ENCODE data around the gene REL. TPM values are rescaled to one million over a fixed set of nuclear protein-coding genes. Genes with fewer than 3 reads are reported as not detected.
"Not testable (repeated sequence)": the region's sequence is repeated elsewhere in the genome, so short reads cannot be mapped to it uniquely, and the experiment has no call there.

The REL gene
- polyA plus RNA-seq, 3 donors = 1.8 to 8.5 (median 6.3) TPM

GRCh38 chr2:60899230-60899891 lies 18.0 kb downstream of the REL start:
- H3K27ac ChIP-seq (ENCODE audit: low read depth, low read length) = no peak overlapping the region
- WGBS, 3 donors = 77 to 85% (median 80%) methylated on average over 6 of the region's 6 CpGs

- 71 to 92% (median 86%) methylated on average over 1 of the region's 1 CpG for WGBS, 3 donors
- H3K27ac ChIP-seq (ENCODE audit: low read depth, low read length) = no peak overlapping the region
Measured at GRCh38 chr2:60899892-60900249, 18.5 kb downstream of the REL start.

- WGBS, 3 donors = 73 to 97% (median 94%) methylated on average over 6 of the region's 6 CpGs
- H3K27ac ChIP-seq (ENCODE audit: low read depth, low read length) = not testable (repeated sequence)
Measured at GRCh38 chr2:60901296-60901695, 19.9 kb downstream of the REL start.

DNA sequence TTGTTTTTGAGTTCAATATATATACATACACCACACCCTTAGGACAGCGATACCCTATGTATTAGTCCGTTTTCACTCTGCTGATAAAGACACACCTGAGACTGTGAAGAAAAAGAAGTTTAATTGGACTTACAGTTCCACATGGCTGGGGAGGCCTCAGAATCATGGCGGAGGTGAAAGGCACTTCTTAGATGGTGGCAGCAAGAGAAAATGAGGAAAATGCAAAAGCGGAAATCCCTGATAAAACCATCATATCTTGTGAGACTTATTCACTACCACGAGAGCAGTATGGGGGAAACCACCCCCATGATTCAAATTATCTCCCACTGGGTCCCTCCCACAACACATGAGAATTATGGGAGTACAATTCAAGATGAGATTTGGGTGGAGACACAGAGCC lies 24.5 kb downstream of the REL start:
- H3K27ac ChIP-seq (ENCODE audit: low read depth, low read length) = not testable (repeated sequence)
- 90 to 93% (median 91%) methylated on average over 5 of the region's 5 CpGs for WGBS, 3 donors

GRCh38 chr2:60906395-60906794 lies 25.0 kb downstream of the REL start:
- H3K27ac ChIP-seq (ENCODE audit: low read depth, low read length) = no peak overlapping the region
- 92 to 98% (median 94%) methylated on average over 2 of the region's 2 CpGs for WGBS, 3 donors

DNA sequence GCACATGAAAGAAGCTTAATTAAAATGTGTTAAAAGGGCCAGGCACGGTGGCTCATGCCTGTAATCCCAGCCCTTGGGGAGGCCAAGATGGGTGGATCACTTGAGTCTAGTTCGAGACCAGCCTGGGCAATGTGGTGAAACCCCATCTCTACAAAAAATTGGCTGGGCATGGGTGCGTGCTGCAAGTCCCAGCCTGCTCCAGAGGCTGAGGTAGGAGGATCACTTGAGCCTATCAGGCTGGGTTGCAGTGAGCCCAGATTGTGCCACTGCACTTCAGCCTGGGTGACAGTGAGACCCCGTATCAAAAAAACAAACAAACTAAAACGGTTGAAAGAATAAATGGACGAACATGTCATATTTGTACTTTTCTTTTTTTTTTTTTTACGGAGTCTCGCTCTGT lies 26.0 kb downstream of the REL start:
- H3K27ac ChIP-seq (ENCODE audit: low read depth, low read length) = no peak overlapping the region
- 95 to 97% (median 96%) methylated on average over 8 of the region's 8 CpGs for WGBS, 3 donors

GRCh38 chr2:60925994-60926740 lies 44.8 kb downstream of the REL start:
- 68 to 80% (median 76%) methylated on average over 7 of the region's 7 CpGs for WGBS, 3 donors
- no peak overlapping the region for H3K27ac ChIP-seq (ENCODE audit: low read depth, low read length)

- no peak overlapping the region for H3K27ac ChIP-seq (ENCODE audit: low read depth, low read length)
- WGBS, 3 donors = 57 to 82% (median 71%) methylated on average over 3 of the region's 3 CpGs
Measured at GRCh38 chr2:60926741-60927552, 45.6 kb downstream of the REL start.

- WGBS, 3 donors = 88 to 98% (median 92%) methylated on average over 5 of the region's 5 CpGs
- H3K27ac ChIP-seq (ENCODE audit: low read depth, low read length) = not testable (repeated sequence)
Measured at GRCh38 chr2:60932061-60932460, 50.7 kb downstream of the REL start.

GRCh38 chr2:60932954-60933353 lies 51.6 kb downstream of the REL start:
- H3K27ac ChIP-seq (ENCODE audit: low read depth, low read length) = no peak overlapping the region
- 94 to 96% (median 94%) methylated on average over 3 of the region's 3 CpGs for WGBS, 3 donors

- H3K27ac ChIP-seq (ENCODE audit: low read depth, low read length) = no peak overlapping the region
- 56 to 72% (median 59%) methylated on average over 2 of the region's 2 CpGs for WGBS, 3 donors
Measured at GRCh38 chr2:60934165-60934722, 52.9 kb downstream of the REL start.

- 49 to 86% (median 58%) methylated on average over 5 of the region's 5 CpGs for WGBS, 3 donors
- H3K27ac ChIP-seq (ENCODE audit: low read depth, low read length) = no peak overlapping the region
Measured at GRCh38 chr2:60936757-60937156, 55.4 kb downstream of the REL start.

DNA sequence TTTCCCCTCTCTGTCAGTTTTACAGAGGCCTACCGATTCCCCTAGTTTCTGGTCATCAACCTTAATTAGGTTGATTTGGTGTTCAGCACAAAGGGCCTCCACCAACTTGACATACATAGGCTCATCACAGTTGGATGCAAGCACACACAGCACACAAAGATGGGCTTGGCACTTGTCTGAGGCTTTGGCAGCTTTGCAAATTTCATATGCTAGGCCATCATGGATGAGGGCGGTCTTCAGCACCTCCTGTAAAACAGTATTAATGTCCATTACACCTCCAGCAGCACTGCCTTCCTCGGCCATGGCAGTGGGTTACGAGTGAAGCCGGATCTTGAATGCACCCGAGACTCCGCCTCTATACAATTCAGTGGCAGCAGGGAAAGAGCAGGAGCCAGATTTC lies 56.9 kb downstream of the REL start:
- 98 to 99% (median 99%) methylated on average over 7 of the region's 7 CpGs for WGBS, 3 donors
- no peak overlapping the region for H3K27ac ChIP-seq (ENCODE audit: low read depth, low read length)

DNA sequence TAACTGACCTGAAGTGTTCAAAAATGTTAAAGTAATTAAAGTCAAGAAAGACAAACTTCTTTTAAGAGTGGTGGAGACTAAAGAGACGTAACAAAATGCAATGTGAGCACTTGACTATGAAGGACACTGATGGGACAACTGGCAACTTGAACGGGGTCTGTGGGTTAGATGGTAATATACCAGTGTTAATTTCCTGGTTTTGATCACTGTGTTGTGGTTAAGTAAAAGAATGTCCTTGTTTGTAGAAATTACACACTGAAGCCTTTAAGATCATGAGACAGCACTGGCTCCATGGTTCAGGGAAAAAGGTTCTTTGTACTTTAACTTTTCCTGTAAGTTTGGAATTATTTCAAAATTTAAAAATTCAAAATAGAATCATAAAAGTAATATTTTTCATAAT lies 58.2 kb downstream of the REL start:
- 79 to 86% (median 80%) methylated on average over 2 of the region's 2 CpGs for WGBS, 3 donors
- H3K27ac ChIP-seq (ENCODE audit: low read depth, low read length) = no peak overlapping the region

- H3K27ac ChIP-seq (ENCODE audit: low read depth, low read length) = no peak overlapping the region
- WGBS, 3 donors = 90 to 92% (median 90%) methylated on average over 2 of the region's 2 CpGs
Measured at GRCh38 chr2:60945341-60945740, 64.0 kb downstream of the REL start.

DNA sequence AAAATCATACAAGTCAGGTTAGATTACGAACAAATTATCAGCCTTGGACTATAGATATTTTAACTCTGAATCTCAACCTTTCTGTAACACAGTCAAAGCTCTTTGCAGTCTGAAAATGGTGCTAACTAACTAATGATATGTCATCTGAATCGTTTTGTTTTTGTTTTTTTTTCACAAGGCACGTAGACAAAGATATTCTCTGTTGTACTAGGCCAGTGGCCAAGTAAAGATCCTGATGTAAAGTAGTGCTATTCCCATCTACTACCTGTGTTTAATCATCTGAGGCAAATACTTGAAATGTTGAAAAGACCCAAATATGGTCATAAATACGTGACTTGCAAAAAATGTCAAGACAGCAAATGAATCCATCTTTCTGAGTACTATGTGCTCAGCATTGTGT lies 65.7 kb downstream of the REL start:
- 47 to 91% (median 83%) methylated on average over 4 of the region's 4 CpGs for WGBS, 3 donors
- H3K27ac ChIP-seq (ENCODE audit: low read depth, low read length) = no peak overlapping the region

GRCh38 chr2:60948161-60948560 lies 66.8 kb downstream of the REL start:
- WGBS, 3 donors = 95 to 97% (median 95%) methylated on average over 8 of the region's 8 CpGs
- no peak overlapping the region for H3K27ac ChIP-seq (ENCODE audit: low read depth, low read length)

DNA sequence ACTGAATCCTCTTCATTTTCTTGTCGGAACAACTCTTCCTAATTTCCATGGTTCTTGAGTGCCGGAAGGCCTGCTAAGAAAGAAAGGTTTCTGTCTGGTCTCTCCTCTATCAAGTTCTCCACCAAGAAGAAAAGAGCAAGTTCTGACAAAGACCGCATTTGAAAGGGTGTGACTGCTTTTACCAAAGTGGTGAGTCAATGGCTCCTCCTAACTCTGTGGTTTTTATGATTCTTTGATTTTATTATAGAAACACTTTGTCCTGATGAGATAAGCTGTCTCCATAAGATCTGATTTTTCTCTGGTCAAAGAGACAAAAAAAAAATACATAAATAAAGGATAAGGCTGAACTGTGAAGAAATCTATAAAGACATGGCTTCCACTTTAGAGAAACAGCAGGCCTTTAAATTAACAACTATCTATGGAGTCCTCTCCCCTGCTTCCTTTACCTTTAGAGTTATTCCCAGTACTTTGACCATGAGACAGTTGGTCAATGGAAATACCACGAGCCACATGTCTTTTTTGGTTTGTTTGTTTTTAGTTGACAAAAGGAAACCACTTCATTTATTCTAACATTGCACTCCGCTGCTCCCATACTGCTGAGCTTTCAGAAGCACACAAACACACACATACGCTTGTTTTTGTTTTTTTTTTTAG lies 67.7 kb downstream of the REL start:
- no peak overlapping the region for H3K27ac ChIP-seq (ENCODE audit: low read depth, low read length)
- WGBS, 3 donors = 91 to 95% (median 92%) methylated on average over 6 of the region's 6 CpGs

GRCh38 chr2:60954139-60954538 lies 72.8 kb downstream of the REL start:
- 37 to 65% (median 39%) methylated on average over 2 of the region's 2 CpGs for WGBS, 3 donors
- H3K27ac ChIP-seq (ENCODE audit: low read depth, low read length) = no peak overlapping the region

Data from adipose tissue (tissue), 3 donors.